HG03469 (cell line): ENCODE results near the gene CYBA.

ENCODE experiments used
- ATAC-seq: cut with Tn5 transposase; IDR thresholded peaks from one replicate; pipeline ENCODE4 v1.9.1; 2021; ENCODE audit warnings: mild to moderate bottlenecking, moderate library complexity, moderate number of reproducible peaks; ENCODE audit not compliant: unreplicated experiment

Gene CYBA

DNA sequence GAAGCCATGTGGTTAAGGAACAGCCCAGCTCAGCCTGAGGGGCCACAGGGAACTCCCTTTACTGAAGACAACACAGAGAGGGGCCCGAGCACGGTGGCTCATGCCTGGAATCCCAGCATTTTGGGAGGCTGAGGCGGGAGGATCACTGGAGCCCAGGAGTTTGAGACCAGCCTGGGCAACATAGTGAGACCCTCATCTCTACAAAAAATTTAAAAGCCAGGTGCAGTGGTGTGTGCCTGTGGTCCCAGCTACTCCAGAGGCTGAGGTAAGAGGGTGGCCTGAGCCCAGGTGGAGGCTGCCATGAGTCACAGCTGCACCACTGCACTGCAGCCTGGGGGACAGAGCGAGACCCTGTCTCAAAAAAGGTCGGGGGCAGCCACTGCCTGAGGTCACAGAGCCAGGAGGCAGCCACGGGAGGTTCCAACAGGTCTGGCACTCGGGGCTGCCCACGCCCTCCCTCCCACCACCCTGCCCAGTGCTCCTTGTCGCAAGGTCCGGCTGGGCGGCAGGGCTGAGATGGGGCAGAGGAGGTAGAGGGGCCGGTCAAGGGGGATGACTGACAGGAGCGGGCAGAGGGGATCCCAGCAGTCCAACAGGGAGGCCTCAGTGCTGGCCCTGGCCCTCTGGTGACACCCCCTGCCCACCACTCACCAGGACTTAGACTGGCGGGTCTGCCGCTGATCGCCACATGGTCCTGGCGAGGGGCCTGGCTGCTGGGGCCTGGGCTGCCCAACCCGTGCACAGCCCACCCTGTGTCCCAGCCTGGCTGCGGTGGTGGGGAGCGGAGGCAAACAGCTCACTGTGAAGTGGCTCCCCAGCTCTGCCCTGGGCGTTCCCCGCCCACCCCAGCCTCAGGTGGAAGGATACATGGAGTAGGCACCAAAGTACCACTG lies 3.4 kb downstream of the CYBA start:
- no peak for ATAC-seq

DNA sequence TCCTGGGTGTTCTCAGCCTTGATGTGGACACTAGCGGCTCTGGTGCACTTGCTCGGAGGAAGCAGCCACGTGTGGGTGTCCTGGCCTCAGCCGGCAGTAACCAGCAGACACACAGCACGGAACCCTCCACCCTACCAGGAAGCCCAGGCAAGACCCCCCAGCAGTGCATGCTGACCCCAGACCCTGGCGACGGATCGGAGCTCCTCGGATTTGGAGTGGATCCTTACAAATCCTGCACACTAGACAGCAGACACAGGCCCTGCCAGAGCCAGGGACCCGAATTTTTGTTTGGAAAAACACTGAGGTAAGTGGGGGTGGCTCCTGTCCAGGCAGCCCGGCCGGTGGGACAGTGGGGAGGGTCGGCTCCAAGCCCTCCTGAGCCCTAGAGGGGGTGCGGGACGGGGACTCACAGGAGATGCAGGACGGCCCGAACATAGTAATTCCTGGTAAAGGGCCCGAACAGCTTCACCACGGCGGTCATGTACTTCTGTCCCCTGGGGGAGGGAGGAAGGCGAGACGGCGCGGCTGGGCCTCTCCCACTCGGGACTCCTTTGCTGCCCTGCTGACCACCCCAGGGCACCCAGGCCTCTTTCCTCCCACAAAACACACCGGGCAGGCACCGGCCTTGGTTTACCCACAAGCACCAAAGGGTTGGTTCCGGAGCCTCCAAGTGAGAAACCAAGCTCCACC lies 4.4 kb downstream of the CYBA start:
- ATAC-seq = no peak

DNA sequence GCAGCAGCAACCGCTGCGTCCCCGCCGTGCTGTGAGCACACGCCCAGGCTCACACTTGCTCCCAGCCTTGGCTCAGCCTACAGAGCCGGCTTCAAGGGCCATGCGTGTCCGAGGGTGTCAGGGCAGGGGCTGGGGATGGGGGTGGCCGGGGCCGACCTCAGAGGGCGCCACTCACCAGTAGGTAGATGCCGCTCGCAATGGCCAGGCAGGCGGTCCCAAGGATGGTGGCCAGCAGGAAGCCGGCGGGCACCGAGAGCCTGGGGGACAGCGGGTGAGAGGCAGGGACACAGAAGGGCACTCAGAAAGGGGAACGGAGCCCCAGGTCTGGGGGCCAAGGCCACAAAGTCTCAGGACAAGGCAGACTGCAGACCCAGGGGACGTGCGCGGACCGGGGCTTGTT lies 4.9 kb downstream of the CYBA start:
- no peak for ATAC-seq

DNA sequence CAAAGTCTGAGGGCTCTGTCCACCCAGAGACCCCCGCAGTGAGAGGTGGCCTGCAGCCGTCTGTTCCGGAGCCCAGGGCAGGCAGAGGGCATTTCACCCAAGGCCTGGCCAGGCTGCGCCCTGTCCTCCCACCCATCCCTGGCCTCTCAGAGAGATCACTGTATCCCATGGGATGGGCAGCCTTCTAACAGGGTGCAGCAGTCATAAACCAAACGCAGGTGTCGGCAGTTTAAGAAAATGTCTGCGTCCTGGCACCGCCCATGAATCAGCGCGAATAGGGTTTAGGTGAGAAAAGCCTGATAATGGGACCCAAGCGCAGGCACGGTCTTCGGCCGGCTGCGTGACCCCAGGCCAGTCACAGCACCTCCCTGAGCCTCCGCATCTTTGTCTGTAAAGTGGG lies 5.4 kb downstream of the CYBA start:
- ATAC-seq = no peak

DNA sequence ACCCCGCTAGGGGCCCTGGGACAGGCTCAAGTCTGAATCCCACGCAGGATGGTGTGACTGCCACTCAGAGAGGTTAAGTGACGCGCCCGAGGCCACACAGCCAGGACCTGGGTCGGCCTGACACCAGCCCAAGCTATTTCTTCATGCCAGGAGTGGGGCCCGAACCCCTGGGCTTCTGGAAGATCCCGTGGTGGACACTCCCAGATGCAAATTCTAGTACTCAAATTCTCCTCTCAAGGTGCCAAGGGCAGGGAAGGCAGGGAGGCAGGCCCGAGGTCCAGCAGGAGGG lies 7.3 kb downstream of the CYBA start:
- no peak for ATAC-seq

DNA sequence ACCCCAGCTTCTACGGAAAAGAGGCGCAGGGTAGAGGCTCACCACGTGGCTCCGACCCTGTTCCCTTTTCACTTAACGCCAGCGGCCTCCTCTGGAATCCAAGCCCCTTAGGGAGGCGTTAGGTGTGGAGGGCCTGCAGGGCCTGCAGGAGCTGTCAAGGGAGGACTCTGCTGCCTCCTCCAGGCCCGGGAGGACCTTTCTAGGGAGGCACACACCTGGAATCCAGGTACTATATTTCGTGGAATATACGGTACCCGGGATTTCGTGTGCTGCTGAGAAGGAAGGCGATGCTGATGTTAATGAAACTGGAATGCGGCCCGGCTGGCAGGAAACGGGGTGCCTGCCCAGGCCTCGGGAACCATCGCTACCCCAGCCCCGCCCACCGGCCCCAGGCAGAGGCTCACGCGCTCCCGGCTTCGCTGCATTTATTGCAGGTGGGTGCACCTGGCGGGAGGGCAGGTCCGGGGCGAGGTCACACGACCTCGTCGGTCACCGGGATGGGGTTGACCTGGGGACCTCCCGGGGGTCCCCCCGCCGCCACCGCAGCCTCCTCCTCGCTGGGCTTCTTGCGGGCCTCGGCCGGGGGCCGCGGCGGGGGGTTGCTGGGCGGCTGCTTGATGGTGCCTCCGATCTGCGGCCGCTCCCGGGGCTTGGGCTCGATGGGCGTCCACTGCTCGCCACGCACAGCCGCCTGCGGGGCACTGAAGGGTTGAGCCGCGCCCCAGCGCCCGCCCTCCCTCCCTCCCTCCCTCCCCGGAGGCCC lies 7.8 kb downstream of the CYBA start:
- no peak for ATAC-seq

DNA sequence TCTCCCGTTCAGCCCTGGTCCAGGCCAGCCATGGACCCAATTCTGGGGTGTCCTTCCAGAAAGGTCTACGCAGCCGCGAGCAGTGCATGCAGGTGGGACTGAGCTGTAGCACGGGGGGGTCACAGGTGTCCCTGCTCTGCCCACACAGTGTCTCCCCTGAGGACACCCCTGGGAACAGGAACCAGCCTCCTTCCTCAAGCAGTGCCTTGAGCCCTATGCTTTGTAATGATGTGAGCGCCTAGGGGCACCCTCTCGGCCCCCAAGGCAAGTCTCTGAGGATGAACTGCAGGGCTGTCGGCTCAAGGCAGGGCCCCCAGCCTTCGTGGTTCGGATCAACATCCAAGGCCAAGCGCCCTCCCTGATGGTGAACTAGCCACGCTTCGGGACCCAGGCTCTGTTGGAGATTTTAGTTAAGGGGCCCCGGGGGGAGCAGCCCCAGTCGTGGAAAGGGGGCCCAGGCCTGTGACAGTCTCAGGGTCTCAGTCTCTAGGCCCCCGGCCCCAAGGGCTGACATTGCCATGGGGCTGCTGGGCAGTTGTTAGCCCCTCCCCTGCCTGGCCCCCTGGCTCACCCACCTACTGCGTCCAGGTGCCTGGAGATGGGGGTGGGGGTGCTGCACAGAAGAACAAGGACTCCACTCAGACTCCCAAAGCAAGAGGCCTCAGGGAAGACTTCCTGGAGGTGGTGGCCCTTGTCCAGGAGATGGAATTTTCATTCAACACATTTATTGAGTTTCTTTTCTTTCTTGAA lies 10.2 kb downstream of the CYBA start:
- ATAC-seq = no peak

DNA sequence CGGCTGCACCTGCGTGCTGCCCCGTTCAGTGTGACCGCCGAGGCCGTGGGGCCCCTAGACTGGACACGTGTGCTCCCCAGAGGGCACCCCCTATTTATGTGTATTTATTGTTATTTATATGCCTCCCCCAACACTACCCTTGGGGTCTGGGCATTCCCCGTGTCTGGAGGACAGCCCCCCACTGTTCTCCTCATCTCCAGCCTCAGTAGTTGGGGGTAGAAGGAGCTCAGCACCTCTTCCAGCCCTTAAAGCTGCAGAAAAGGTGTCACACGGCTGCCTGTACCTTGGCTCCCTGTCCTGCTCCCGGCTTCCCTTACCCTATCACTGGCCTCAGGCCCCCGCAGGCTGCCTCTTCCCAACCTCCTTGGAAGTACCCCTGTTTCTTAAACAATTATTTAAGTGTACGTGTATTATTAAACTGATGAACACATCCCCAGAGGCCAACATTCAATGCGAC lies 10.8 kb downstream of the CYBA start:
- ATAC-seq = no peak

DNA sequence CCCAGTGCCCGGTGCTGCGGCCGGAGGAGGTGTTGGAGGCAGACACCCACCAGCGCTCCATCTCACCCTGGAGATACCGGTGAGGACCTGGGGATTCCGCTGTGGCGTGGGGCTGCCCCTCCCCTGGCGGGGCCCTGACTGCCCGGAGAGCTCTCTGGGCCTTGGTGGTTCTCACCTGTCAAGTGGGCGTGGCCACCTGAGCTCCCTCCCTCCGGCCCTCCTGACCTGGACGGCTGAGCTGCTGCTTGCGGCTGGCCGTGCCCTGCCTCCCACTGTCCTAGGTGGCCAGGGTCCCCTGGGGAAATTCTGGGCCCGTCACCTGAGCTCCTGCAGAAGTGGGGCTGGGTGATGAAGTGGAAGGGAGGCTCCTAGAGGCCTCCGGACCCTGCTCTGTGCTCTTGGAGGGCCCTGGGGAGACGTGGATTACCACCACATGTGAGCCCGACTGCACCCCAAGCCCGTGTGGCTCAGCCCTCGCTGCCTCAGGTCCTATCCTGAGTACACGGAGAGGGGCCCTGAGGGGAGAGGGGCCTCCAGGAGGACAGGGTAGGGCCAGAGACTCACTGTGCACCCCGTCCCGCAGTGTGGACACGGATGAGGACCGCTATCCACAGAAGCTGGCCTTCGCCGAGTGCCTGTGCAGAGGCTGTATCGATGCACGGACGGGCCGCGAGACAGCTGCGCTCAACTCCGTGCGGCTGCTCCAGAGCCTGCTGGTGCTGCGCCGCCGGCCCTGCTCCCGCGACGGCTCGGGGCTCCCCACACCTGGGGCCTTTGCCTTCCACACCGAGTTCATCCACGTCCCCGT lies 11.4 kb downstream of the CYBA start:
- ATAC-seq = no peak

DNA sequence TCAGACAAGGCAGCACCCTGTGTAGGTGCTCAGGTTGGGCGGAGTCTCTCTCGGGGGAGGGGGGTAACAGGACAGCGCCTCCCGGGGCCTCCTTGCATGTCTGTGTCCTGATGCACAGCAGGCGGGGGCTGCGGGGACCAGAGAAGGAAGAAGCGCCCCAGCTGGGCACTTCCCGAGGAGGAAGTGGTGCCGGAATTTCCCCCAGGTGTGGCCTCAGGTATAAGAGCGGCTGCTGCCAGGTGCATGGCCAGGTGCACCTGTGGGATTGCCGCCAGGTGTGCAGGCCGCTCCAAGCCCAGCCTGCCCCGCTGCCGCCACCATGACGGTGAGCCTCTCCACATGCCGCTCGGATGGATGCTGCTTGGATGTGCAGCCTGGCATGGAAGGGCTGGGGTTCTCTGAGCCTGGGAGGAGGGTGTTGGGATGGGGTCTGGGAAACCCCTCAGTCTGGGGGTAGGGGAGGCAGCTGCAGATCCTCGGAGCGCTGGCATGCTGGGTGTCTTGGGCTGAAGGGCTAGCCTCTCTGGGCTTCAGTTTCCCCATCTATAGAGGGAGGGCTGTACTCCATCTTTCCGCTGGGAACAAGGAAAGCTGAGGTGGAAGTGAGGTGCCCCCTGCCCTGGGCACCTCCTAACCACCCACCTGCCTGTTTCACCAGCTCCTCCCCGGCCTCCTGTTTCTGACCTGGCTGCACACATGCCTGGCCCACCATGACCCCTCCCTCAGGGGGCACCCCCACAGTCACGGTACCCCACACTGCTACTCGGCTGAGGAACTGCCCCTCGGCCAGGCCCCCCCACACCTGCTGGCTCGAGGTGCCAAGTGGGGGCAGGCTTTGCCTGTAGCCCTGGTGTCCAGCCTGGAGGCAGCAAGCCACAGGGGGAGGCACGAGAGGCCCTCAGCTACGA lies 12.3 kb downstream of the CYBA start, which contains the start of gene IL17C:
TSS of gene IL17C (plus strand) at position 250 of the 908 bp plus-strand sequence. CDS start at position 320, 70 bp downstream.
- ATAC-seq = no peak

DNA sequence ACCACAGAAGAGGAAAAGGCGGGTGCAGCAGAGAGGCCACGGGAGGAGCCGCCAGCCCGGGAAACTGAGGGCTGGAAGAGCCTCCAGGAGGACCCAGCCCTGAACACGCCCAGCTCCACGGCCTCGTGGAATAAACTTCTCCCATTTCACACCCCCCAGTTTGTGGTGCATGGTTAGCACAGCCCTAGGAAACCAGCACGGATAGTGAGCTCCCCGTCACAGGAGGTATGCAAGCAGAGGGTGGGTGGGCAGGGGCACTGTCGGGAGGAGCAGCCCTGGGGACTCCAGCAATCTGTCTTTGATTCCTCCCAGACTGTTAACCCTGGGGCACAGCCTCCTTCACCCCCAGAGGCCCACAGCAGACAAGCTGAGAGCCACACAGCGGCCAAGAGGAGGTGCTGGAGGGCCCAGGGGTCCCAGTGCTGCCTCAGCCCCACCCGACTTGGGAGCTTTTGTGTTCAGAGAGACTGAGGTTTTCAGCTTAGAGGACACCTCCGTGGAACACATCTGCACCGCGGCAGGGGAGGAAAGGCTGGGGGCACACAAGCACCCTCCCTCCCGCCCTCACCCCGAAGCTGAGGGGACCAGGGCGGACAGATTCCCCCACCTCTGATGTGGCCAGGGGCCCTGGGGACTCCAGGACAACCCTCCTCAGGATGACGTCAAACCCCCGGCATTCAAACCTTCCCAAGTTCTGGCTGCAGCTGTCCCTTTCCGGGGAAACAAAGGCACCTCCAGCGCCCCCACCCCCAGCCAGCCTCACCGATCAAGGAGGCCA lies 14.2 kb downstream of the CYBA start:
- no peak for ATAC-seq

DNA sequence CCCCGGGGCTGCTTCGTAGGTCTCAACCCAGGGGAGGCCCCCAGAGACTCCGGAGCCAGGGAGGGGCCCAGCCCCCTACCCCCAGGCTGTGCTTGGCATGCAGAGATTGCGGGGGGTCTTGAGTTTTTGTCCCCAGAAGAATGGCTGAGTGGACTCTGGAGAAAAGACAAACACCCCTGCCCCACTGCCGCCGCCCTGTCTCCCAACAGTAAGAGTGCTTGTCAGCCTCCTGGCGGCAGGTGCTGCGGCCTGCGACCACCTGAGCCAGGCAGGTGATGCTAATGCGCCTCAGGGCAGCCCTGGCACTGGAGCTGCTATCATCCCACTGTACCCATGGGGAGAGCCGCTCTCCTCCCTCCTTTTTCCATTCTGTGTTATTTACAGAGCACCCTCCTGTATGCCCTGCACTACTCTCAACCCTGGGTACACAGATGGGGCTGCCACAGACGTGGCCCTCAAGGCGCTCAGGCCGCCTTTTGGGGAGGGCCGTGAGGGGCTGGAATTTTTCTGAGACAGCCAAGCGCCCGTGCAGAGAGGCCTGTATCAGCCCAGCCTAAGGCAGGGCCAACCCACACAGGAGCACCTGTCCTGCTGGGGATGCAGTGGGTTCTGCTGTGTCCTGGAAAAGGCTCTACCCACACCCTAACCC lies 15.1 kb downstream of the CYBA start:
- ATAC-seq = no peak

DNA sequence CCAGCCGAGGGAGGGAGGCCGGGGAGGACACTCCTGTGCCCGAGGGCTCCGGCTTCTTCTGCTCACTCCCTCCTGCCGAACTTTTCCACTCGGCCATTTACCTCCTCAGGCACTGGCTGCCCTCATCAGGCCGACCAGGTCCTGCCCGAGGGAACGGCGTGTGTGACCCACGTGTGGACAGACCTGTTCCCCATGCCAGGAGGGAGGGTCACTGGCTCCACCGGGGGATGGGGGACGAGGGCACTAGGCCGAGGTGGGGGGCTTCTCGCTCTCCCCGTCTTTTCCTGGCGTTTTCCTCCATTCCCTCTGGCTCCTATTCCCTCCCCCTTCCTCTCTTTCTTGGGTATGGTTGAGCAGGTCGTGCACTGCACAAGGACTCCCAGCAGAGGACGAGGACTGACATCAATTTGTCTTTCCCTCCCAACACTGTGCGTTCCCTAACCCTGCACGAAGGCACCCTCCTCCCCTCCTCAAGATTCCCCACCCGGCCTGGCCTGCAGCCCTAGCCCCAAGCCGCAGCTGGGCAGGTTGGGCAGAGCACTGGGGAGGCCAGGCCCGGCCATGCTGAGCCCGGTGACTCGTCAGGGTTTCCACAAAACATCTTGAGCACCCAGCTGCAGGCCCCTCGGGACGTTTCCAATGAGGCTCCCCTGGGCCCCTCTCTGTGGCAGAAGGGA lies 15.7 kb downstream of the CYBA start:
- no peak for ATAC-seq

DNA sequence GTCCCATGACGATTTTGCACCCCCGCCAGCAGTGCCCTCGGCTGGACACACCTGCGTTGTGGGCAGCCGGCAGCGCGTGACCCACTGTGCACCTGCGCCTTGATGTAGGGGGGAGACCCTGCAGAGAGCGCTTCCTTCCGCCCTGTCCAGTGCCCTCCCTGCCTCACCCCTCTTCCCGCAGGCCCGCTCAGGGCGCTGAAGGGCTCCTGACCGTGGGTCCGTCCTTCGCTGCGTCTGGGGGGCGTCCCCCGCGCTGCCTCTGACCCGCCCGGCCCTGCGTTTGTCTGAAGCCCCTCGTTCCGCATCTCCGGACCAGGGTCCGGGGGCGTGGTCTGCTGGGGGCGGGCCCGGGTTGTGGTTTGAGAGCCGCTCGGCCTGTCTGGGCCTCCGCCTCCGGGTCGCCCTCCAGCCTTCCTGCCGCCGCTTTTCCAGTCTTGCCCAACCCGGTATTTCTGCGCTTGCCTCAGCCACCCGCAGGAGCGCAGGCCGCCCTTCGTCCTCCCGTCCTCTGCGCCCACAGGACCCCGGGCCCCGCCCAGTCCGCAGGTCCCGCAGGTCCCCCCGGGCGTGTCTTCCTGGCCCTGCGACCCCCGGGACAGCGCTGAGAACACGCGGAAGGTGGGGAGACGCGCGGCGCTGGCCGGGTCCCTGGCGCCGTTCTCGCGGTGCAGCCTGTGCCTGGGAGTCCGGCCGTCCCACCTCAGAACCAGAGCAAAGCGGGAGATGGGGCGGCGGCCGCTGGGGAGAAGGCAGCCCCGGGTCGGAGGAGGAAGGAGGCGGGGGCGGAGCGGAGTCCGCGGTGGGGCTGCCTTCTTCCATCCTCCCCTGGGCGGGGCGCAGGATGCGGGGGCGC lies 16.5 kb downstream of the CYBA start:
- no peak for ATAC-seq

DNA sequence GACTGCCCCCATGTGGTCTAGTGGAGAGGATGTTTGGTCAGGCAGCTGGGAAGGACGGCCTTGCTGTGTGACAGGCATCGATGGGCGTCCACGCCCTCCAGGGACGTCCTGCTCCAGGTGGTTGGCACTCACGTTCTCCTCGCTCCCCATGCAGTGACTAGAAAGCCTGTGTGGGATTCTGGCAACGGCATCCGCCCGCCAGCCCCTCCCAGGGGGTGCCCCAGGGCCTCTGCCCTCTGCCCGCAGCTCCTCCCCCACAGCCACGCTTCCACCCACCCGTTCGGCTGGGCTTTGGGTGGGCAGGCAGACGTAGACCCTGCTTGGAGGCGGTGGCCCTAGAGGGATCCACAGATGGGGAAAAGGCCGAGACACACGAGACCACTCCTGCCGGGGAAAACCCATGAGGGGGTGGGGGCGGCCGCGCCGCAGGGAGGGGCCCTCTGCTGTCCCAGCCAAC lies 17.1 kb downstream of the CYBA start:
- ATAC-seq = no peak

DNA sequence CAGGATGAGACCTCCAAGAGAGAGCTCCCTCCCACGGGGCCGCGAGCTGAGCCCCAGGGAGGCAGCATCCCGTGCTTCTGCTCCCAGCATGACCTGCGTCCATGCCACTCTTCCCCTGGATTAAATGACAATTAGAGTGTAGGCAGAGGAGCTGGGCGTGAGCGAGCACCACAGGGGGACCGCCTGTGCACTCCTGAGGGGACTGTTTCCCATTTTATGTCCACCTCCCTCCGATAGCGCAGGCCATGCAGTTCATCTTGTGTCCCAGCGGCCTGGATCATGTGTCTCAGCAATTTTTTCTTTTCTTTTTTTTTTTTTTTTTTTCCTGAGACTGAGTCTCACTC lies 18.3 kb downstream of the CYBA start:
- no peak for ATAC-seq
